ENCODE measurements around the gene KCTD2. TPM values are rescaled to one million over a fixed set of nuclear protein-coding genes. Genes with fewer than 3 reads are reported as not detected.

The KCTD2 gene
- total RNA-seq, 1 donor from 2014 or later: 22.9 TPM

DNA sequence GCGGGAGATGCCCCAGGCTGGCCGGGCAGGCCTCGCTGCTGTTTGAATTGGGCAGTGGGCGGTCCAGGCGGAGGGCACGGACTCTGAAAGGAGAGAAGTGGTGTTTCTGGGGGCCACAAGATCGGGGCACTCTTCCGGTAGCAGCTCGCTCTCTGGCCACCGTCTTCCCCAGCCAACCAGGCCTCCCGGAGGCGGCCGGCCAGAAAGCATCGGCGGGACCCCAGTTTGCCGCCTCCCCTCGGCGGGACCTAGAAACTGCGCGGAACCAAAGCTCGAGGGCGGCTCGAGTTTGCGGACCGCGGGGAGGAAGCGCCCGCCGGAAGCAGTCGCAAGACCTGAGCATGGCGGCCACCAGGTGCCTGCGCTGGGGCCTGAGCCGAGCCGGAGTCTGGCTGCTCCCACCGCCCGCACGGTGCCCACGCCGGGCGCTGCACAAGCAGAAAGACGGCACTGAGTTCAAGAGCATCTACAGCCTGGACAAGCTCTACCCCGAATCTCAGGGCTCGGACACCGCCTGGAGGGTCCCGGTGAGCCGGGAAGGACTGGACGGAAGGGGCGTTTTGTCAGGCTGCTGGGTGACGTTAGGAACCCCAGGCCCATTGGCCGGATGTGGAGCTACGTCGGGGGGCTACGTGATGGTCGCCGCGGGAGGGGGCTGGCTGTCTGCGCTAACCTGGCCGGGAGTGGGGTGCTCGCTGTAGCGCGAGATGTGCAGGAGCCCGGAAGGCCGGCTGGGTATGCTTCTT is 34.5 kb upstream of the KCTD2 start, which contains the start of gene MRPL58:
Gene MRPL58 (plus strand): TSS at position 325 of the 746 bp plus-strand sequence. CDS start 17 bp downstream, at position 342.
- H3K4me1 ChIP-seq: peaks cover 22% of the 10 kb centered on the region
- peak within 1 kb of the TSS; percentile 83 for H3K4me3 ChIP-seq
- peak within 1 kb of the TSS; percentile 91 for H3K27ac ChIP-seq
- H3K27me3 ChIP-seq (ENCODE audit: low read depth): no peaks in the 10 kb centered on the region
- peak; percentile 90 for DNase-seq
- ATAC-seq: peak; percentile 97 to 98
- H3K9me3 ChIP-seq: no peaks in the 10 kb centered on the region
- intact Hi-C loops (cut with DNase I): no loop called here
- H3K36me3 ChIP-seq: peaks cover 14% of the 10 kb centered on the region
- TF ChIP-seq, protein P1, sequence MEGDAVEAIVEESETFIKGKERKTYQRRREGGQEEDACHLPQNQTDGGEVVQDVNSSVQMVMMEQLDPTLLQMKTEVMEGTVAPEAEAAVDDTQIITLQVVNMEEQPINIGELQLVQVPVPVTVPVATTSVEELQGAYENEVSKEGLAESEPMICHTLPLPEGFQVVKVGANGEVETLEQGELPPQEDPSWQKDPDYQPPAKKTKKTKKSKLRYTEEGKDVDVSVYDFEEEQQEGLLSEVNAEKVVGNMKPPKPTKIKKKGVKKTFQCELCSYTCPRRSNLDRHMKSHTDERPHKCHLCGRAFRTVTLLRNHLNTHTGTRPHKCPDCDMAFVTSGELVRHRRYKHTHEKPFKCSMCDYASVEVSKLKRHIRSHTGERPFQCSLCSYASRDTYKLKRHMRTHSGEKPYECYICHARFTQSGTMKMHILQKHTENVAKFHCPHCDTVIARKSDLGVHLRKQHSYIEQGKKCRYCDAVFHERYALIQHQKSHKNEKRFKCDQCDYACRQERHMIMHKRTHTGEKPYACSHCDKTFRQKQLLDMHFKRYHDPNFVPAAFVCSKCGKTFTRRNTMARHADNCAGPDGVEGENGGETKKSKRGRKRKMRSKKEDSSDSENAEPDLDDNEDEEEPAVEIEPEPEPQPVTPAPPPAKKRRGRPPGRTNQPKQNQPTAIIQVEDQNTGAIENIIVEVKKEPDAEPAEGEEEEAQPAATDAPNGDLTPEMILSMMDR (IDR thresholded peaks at IDR 0.05): peak; percentile 66

- H3K9me3 ChIP-seq: no peaks in the 10 kb centered on the region
- H3K27me3 ChIP-seq (ENCODE audit: low read depth): no peaks in the 10 kb centered on the region
- H3K36me3 ChIP-seq: peaks cover 19% of the 10 kb centered on the region
- H3K27ac ChIP-seq: peak overlapping the region; percentile 91
- peak overlapping the region; percentile 83 for H3K4me3 ChIP-seq
- TF ChIP-seq, protein P1 (IDR thresholded peaks at IDR 0.05): no peak
- peaks cover 22% of the 10 kb centered on the region for H3K4me1 ChIP-seq
- intact Hi-C loops (cut with DNase I): no loop called here
- no peak for ATAC-seq
- no peak for DNase-seq
Measured at GRCh38 chr17:75013092-75013559, 33.9 kb upstream of the KCTD2 start.

DNA sequence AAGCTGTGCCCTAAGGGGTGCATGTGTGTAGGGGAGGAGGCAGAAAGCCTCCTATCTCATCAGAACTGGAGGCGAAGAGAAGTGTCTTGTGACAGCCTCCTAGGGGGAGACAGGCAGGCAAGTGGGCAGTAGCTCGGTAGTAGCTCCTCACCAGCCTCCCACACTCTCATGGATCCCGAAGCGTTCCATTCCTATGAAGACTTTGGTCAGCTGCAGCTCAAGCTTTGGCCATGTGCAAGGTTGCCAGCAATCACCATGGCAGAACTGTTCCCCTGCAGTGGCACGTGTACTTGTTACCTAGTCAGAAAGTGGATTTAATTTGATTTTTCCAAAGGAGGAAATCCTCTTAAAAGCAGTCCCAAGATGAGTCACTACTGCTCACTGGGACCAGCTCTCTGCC is 27.9 kb upstream of the KCTD2 start:
- Histone ChIP-seq H3K27me3 (ENCODE audit: low read depth) (no peaks in the 10 kb centered on the region), H3K4me1 (no peaks in the 10 kb centered on the region), H3K27ac (no peak overlapping the region), H3K36me3 (peaks cover 64% of the 10 kb centered on the region), H3K4me3 (no peak overlapping the region), H3K9me3 (no peaks in the 10 kb centered on the region)
- TF ChIP-seq, protein P1 (IDR thresholded peaks at IDR 0.05): no peak
- no peak for DNase-seq
- no peak for ATAC-seq
- intact Hi-C loops (cut with DNase I): no loop called here

DNA sequence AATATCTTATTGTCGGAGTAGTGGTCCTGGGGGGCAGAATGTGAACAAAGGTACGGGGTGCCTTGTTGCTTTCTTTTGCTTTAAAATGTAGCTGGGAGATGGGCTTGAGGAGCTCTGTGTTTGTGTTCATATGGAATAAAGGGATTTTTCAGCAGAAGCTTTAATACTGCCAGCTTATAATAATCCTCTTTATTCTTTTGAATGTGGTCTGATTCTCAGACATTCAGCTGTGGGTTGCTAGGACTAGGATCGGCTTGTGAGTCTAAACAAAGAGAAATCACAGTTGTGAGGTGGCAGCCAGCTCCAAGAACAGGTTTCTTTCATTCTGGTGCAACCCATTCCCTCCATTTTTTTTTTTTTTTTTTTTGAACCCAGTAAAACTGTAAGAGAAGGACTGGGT is 27.3 kb upstream of the KCTD2 start:
- Histone ChIP-seq H3K9me3 (no peaks in the 10 kb centered on the region), H3K27ac (no peak overlapping the region), H3K4me3 (no peak overlapping the region), H3K27me3 (ENCODE audit: low read depth) (no peaks in the 10 kb centered on the region), H3K36me3 (peaks cover 64% of the 10 kb centered on the region), H3K4me1 (no peaks in the 10 kb centered on the region)
- intact Hi-C loops (cut with DNase I): no loop called here
- TF ChIP-seq, protein P1 (IDR thresholded peaks at IDR 0.05): no peak
- no peak for DNase-seq
- no peak for ATAC-seq

DNA sequence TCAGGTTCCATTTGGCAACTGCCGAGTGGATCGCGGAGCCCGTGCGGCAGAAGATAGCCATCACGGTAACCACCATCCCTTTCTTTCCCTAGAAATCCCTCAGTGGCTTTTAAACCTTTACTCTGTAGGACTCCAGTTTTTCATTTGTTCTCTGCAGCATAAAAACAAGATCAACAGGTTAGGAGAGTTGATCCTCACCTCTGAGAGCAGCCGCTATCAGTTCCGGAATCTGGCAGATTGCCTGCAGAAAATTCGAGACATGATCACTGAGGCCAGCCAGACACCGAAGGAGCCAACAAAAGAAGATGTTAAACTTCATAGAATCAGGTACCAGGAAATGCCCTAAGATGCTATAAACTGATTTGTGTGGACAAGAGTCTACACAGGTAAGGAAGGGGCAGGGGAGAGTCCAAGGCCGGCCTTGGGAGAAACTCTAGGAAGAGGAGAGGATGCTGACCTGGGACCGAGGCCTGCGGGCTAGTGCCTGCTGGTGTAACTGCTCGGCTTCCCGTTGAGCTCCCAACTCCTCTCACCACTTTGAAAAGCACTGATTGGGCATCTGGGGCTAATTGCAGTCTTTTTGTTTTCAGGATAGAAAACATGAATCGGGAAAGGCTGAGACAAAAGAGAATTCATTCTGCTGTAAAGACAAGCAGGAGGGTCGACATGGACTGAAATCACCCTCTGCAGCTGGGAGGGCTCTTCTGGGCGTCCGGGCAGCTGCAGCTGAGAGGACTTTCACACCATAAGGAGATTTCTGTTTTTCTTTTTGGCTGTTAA is 26.5 kb upstream of the KCTD2 start:
- H3K27me3 ChIP-seq (ENCODE audit: low read depth): no peaks in the 10 kb centered on the region
- ATAC-seq: no peak
- H3K36me3 ChIP-seq: peaks cover 64% of the 10 kb centered on the region
- no peak overlapping the region for H3K4me3 ChIP-seq
- TF ChIP-seq, protein P1 (IDR thresholded peaks at IDR 0.05): no peak
- no peaks in the 10 kb centered on the region for H3K4me1 ChIP-seq
- DNase-seq: no peak
- H3K9me3 ChIP-seq: no peaks in the 10 kb centered on the region
- H3K27ac ChIP-seq: no peak overlapping the region
- intact Hi-C loops (cut with DNase I): no loop called here
